ENCODE data around the gene RCVRN. TPM values are rescaled to one million over a fixed set of nuclear protein-coding genes. Genes with fewer than 3 reads are reported as not detected.

The RCVRN gene
- total and polyA plus RNA-seq, 9 of the 15 experiments (the other 6 are each of a cell fraction or from before 2014, with no cell fraction given) = not detected

DNA sequence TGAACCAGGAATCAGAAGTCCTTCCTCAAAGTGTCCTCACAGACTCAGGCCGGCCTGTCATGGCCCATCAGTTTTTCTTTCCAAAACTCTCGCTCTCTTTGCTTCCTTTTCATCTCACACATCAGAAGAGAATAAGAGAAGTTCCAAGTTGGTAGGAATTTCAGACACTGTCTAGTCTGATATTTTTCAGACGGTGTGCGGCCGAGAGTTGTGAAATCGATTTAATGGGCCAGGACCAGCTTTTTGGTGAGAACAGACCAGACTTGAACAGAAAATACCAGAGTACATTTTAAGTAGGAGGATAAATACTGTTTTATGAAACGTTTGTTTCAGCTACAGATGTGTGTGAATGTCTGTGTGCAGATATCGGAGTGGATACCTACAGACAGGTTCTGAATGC lies 24.8 kb upstream of the RCVRN start:
- Histone ChIP-seq H3K9me3 (replicated peaks; ENCODE audit: control insufficient read depth, insufficient read depth, low read depth, low read length) (no peaks in the 10 kb centered on the region), H3K27me3 (ENCODE audit: control insufficient read depth in 2 of 2, insufficient read depth in 2 of 2, low read length in 2 of 2) (peaks cover 0 to 6% of the 10 kb centered on the region in 2 experiments; a peak in 3 of 5 replicates), H3K9me1 (ENCODE audit: control insufficient read depth, insufficient read depth, low read length) (no peaks in the 10 kb centered on the region), H3K79me2 (ENCODE audit: control insufficient read depth, insufficient read depth, low read length) (no peaks in the 10 kb centered on the region), H3K4me1 (replicated peaks in 1 of 2; ENCODE audit: control insufficient read depth in 2 of 2, insufficient read depth in 2 of 2, low read length in 2 of 2) (no peaks in the 10 kb centered on the region), H3K9ac (ENCODE audit: insufficient read depth in 1 of 2, low read depth in 2 of 2, low read length in 2 of 2) (no peak overlapping the region), H4K20me1 (replicated peaks; ENCODE audit: control insufficient read depth, insufficient read depth, low read length) (no peaks in the 10 kb centered on the region), H2AFZ (ENCODE audit: low read depth, low read length) (no peak overlapping the region), H3K27ac (ENCODE audit: extremely low read depth, low read depth, low read length) (no peak overlapping the region), H3K36me3 (ENCODE audit: control insufficient read depth, insufficient read depth, low read length) (no peaks in the 10 kb centered on the region), H3K4me3 (no peak overlapping the region), H3K4me2 (ENCODE audit: insufficient read depth, low read length) (no peak overlapping the region)
- DNase-seq (ENCODE audit: extremely low read depth in 1 of 4, low spot score in 3 of 4) = no peak
- intact Hi-C loops (cut with micrococcal nuclease) = loop anchor here (1.0 kb wide), 1 partner anchor 37 kb away; no protein-coding TSS in a partner anchor
- FAIRE-seq = no peak
- ChIA-PET CTCF (ENCODE audit: low intra/inter-chr PET ratio) (no interaction called here), POLR2A (interaction anchor here (0.7 kb wide), 1 partner anchor 29 kb away, joined by 3 read pairs; no protein-coding TSS in a partner anchor)
- ATAC-seq = no peak
- 0% methylated on average over 8 of the region's 8 CpGs for WGBS (ENCODE audit: insufficient coverage, low coverage, missing lambda C conversion rate)
- no TSS peak for BruUV-seq (replicated peaks)
- in situ Hi-C loops (cut with MboI) = loop anchor here (10.0 kb wide), 1 partner anchor 685 kb away; no protein-coding TSS in a partner anchor
- TF ChIP-seq ELF2 (CRISPR knock-in tag; IDR thresholded peaks at IDR 0.05) (no peak), MED1 (CRISPR knock-in tag; IDR thresholded peaks at IDR 0.05; ENCODE audit: borderline replicate concordance) (no peak), MAZ (CRISPR knock-in tag; conservative IDR thresholded peaks at IDR 0.05 in 1 of 2, IDR thresholded peaks at IDR 0.05 in 1 of 2) (no peak), NCOA6 (IDR thresholded peaks at IDR 0.05) (no peak), ZBTB17 (CRISPR knock-in tag; IDR thresholded peaks at IDR 0.05) (no peak), ZNF24 (IDR thresholded peaks at IDR 0.05) (no peak), TEAD2 (tag; IDR thresholded peaks at IDR 0.05) (no peak), HEY1 (CRISPR knock-in tag; IDR thresholded peaks at IDR 0.05; ENCODE audit: borderline replicate concordance) (no peak), MYC (IDR thresholded peaks at IDR 0.05; ENCODE audit: low read depth, low read length) (no peak), MYC (CRISPR knock-in tag; IDR thresholded peaks at IDR 0.05; ENCODE audit: borderline replicate concordance, low read depth) (no peak), BDP1 (IDR thresholded peaks at IDR 0.05; ENCODE audit: insufficient read depth, insufficient read length) (no peak), CSDE1 (IDR thresholded peaks at IDR 0.05) (no peak), NR2C2 (CRISPR knock-in tag; IDR thresholded peaks at IDR 0.05) (no peak), NR2C2 (tag; IDR thresholded peaks at IDR 0.05) (no peak), FOXA1 (IDR thresholded peaks at IDR 0.05; ENCODE audit: borderline replicate concordance) (no peak)
- TF ChIP-seq, protein P1, sequence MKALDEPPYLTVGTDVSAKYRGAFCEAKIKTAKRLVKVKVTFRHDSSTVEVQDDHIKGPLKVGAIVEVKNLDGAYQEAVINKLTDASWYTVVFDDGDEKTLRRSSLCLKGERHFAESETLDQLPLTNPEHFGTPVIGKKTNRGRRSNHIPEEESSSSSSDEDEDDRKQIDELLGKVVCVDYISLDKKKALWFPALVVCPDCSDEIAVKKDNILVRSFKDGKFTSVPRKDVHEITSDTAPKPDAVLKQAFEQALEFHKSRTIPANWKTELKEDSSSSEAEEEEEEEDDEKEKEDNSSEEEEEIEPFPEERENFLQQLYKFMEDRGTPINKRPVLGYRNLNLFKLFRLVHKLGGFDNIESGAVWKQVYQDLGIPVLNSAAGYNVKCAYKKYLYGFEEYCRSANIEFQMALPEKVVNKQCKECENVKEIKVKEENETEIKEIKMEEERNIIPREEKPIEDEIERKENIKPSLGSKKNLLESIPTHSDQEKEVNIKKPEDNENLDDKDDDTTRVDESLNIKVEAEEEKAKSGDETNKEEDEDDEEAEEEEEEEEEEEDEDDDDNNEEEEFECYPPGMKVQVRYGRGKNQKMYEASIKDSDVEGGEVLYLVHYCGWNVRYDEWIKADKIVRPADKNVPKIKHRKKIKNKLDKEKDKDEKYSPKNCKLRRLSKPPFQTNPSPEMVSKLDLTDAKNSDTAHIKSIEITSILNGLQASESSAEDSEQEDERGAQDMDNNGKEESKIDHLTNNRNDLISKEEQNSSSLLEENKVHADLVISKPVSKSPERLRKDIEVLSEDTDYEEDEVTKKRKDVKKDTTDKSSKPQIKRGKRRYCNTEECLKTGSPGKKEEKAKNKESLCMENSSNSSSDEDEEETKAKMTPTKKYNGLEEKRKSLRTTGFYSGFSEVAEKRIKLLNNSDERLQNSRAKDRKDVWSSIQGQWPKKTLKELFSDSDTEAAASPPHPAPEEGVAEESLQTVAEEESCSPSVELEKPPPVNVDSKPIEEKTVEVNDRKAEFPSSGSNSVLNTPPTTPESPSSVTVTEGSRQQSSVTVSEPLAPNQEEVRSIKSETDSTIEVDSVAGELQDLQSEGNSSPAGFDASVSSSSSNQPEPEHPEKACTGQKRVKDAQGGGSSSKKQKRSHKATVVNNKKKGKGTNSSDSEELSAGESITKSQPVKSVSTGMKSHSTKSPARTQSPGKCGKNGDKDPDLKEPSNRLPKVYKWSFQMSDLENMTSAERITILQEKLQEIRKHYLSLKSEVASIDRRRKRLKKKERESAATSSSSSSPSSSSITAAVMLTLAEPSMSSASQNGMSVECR (CRISPR knock-in tag; IDR thresholded peaks at IDR 0.05) = no peak
- TF ChIP-seq, protein P2, sequence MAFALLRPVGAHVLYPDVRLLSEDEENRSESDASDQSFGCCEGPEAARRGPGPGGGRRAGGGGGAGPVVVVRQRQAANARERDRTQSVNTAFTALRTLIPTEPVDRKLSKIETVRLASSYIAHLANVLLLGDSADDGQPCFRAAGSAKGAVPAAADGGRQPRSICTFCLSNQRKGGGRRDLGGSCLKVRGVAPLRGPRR (CRISPR knock-in tag; IDR thresholded peaks at IDR 0.05) = no peak

All from K562 (cell line).